GM21737 (cell line): ENCODE results near the gene MRPL57.
"Not testable (repeated sequence)": the region's sequence is repeated elsewhere in the genome, so short reads cannot be mapped to it uniquely, and the experiment has no call there.

ENCODE experiments used
- ATAC-seq: cut with Tn5 transposase; IDR thresholded peaks from one replicate; pipeline ENCODE4 v1.9.1; 2021; ENCODE audit warnings: mild to moderate bottlenecking, moderate library complexity; ENCODE audit not compliant: unreplicated experiment

Gene MRPL57

DNA sequence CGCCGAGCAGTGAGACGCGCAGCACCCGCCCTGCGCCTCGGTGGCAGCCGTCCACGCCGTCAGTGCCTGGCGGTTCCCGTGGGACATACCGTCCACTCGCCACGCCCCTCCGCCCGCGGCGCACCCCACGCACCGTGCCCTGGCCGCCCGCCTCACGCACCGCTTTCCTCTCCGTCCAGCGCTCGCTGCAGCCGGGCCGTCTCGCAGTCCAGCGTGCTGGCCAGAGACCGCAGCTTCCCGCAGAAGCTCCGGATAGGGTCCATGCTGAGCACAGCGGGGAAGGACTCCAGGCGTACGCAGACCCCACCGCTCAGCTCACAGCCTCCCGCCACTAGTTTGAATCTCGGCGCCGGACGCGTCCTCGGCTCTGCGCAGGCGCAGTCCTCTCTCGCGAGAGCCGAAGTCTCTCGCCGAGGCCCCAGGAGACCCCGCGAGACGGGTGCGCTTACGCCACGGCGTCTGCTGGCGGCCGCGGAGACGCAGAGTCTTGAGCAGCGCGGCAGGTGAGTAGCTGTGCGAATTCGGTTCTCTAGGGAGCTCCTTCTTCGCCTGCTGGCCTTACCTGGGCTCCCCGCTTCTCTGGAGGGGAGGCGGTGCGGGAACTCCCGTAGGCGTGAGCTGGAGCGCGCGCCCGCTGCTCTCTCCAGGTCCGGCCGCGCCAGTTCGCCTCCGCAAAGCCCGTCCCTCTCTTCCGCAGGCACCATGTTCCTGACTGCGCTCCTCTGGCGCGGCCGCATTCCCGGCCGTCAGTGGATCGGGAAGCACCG is at the start of gene MRPL57, which contains the start of gene SKA3:
TSS of gene MRPL57 (plus strand) at position 444 of the 767 bp plus-strand sequence. CDS start at position 703, 259 bp downstream.
TSS of gene SKA3 (minus strand) at position 338 of the 767 bp plus-strand sequence. CDS start at position 263, 75 bp downstream.
- peak; percentile 91 for ATAC-seq

DNA sequence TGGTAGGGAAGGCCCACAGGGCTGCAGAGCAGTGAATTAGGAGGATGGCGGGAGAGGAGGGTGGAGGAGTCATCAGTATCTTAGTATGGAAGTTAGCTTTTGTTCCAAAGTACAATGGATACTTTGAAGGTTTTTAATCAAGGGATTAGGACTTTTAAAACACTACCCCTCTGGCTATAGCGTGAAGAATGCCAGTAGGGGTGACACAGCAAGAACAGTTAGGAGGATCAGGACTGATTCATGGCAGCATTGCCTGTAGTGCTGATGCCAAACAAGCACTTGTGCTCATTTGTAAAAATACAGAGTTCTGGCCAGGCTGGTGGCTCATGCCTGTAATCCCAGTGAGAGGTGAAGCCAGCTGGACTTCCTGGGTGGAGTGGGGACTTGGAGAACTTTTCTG is 46.3 kb upstream of the MRPL57 start:
- ATAC-seq: no peak

GRCh38 chr13:21133077-21133476 is 43.4 kb upstream of the MRPL57 start:
- ATAC-seq: no peak

GRCh38 chr13:21134475-21134874 is 42.0 kb upstream of the MRPL57 start:
- ATAC-seq: no peak

DNA sequence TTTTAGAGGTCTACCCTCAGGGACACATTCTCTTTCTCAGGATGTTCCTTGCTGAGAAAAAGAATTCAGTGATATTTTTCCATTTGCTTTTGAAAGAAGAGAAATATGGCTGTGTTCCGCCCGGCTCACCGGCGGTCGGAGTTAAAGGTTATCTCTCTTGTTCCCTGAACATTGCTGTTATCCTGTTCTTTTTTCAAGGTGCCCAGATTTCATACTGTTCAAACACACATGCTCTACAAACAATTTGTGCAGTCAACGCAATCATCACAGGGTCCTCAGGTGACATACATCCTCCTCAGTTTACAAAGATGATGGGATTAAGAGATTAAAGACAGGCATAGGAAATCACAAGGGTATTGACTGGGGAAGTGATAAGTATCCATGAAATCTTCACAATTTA is 40.6 kb upstream of the MRPL57 start:
- not testable (repeated sequence) for ATAC-seq

DNA sequence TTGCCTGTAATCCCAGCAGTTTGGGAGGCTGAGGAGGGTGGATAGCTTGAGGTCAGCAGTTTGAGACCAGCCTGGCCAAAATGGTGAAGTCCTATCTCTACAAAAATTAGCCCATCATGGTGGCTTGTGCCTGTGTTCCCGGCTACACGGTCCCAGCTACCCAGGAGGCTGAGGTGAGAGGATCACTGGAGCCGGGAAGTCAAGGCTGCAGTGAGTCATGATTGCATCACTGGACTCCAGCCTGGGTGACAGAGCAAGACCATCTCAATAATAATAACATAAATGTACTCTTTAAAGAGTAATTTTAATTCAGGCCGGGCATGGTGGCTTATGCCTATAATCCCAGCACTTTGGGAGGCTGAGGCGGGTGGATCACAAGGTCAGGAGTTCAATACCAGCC is 38.8 kb upstream of the MRPL57 start:
- ATAC-seq: no peak

DNA sequence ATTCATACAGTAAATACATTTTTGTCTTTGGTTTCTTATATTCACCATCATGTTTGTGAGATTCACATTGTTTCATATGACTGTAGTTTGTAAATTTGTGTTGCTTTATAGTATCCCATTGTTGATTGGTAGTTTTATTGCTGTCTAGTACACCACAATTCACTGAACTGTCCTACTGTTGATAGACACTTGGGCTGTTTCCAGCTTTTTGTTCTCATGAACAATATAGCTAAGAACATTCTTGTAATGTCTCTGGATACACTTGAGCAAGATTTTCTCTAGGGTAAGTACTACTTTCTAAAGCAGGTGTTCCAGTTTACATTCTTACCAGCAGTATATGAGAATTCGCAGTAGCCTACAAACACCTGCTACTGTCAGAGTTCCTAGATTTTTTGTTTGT is 37.9 kb upstream of the MRPL57 start:
- no peak for ATAC-seq

- no peak for ATAC-seq
Measured at GRCh38 chr13:21139374-21139773, 37.1 kb upstream of the MRPL57 start.

GRCh38 chr13:21142766-21143165 is 33.7 kb upstream of the MRPL57 start:
- ATAC-seq: no peak

DNA sequence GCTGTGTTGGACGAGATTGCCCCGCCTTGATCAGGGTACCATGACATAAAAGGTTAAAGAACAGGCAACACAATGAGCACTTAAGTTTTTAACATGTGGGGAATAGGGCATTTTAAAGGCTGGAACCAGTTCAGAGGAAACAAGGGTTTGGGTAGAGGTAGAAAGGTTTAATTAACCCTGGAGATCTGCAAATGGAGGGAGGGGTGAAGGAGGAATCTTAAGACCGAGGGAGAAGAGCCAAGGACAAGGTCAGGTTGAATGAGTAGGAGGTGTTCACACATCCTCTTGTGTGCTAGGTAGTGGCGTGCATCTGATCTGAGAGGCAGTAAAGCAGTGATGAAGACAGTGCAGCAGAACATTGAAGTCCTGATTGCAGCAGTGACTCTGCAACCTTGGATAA is 28.6 kb upstream of the MRPL57 start:
- no peak for ATAC-seq

DNA sequence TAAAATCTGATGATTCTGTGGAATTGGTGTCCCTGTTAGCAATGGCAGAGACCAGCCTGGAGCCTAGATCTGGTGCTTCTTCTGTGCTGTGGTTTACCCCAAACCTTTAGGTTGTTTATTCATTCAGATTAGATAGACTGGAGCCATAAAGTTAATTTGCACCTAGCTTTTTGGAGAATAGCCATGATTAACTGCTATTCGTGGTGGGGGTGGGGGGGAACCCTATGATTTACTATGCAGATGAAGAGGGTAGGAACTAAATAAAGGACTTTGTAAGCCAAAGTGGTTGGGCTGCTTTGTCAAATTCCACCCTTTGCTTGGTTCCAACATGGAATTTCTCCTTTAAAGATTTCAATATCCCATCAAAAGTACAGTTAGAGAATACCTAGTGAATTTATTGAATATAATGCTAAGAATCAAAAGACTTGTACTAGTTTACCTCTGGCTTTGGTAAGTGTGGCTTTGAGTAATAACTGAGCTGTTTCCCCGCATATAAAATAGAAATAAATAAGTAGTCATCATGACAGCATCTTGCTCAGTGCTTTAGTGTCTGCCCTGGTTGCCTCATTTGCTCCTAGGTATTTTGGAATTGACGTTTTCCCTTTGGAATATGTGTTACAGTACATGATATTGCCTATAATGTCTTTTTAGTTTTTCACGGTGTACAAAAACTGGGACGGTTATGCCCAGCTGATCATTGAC is 27.8 kb upstream of the MRPL57 start:
- no peak for ATAC-seq

DNA sequence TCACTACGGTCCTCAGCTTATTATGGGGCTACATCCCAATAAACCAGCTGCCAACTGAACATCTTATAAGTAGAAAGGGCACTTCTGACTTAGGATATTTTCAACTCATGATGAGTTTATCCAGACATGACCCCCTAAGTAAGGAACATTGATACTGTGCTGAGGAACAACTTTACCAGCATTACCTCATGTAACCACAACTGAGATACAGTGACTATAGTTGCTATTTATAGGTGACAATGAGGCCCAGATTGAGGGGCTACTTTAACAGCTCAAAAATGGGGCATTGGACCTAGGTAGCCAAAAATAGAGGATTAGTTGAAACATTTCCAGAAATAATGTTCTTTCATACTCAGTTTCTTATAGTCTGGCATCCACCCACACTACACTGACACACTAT is 26.9 kb upstream of the MRPL57 start:
- ATAC-seq: no peak

DNA sequence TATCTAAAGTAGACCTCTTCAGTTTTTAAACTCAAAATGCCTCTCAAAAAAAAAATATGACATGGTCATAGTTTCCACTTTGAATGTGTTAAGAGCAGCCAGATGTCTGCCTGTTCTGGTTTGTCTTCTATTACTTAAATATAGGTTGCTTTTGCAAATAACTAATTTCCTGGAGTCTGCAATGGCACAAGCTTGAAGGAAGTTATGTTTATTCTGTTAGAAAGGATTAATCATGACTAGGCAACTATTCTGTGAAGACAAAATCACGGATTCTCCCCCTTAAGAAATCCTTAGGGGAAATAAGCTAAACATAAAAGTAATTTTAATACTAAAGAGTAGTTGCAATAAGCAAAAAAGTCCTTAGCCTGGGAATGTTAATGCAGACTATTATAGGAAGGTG is 26.4 kb upstream of the MRPL57 start:
- no peak for ATAC-seq

DNA sequence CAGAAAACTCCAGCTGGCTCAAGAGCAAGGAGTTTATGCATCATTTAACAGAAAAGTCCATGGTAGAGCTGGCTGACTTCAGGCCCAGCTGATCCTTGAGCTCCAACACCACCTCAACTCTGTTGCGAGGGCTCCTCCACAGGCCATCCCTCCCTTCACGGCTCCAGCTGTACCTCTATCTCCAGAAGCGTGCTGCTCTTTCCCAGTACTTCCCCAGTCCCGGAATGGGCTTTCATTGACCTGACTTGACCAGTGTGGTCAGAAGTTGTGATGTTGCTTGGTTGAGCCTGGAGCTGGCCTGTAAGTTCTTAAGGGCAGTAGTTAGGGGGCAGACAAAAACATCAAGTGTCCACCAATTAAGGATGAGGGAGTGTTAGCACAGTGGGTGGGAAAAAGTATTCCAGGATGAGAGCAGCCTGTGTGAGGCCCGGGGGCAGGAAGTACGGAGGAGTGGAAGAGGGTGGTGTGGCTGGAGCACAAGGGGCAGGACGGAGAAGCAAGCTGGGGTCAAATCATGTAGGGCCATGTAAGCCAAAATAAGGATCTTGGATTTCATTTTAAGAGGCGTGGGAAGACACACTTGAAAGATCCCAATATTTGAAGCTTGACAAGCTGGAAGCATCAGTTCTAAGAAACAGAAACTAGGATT is 24.1 kb upstream of the MRPL57 start:
- ATAC-seq: no peak

- ATAC-seq: no peak
Measured at GRCh38 chr13:21164631-21165030, 11.8 kb upstream of the MRPL57 start.

DNA sequence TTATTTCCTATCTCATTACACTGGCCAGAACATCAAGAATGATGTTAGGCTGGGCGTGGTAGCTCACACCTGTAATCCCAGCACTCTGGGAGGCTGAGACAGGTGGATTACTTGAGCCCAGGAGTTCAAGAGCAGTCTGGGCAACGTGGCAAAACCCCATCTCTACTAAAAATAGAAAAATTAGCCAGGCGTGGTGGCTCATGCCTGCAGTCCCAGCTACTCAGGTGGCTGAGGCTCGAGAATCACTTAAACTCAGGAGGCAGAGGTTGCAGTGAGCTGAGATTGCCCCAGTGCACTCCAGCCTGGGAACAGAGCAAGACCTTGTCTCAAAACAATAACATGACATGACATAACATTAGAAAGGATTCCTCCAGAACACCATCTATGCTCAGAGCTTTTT is 10.9 kb upstream of the MRPL57 start:
- not testable (repeated sequence) for ATAC-seq

GRCh38 chr13:21171420-21171819 is 5.0 kb upstream of the MRPL57 start:
- no peak for ATAC-seq

DNA sequence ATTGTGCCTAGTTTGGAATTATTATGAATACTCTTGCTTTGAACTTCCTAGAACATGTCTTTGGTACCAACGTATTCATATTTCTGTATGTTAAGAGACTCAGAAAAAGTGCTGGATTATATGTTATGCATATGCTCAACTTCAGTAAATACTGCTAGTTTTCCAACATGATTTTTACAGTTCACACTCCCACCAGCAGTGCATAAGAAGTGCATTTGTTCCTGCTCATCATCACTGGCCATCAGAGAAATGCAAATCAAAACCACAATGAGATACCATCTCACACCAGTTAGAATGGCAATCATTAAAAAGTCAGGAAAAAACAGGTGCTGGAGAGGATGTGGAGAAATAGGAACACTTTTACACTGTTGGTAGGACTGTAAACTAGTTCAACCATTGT is 2.7 kb upstream of the MRPL57 start:
- ATAC-seq: not testable (repeated sequence)

DNA sequence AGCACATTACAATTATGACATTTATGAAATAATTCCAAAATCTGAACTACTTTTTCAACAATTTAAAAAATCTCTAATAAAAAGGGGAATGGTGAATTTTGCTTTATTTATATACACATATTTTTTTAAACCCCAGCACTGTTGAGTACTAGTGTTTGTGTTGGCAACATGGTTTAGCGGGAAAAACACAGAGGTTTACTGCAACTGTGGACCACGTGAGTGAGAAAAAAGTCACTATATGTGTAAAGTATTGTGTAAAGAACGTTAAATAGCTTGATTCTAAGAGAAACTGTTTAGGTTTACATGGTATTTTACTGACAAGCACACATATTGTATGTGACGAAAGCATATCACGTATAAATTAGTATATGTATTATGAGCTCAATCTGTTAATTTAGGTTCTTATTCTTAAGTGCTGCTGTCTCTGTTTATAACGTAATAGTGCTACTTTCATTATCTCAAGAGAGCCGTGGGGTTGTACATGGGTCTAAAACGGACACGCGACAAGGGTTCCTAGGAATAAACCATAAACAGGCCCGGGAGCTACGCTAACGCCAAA is 723 bp upstream of the MRPL57 start:
- no peak for ATAC-seq

DNA sequence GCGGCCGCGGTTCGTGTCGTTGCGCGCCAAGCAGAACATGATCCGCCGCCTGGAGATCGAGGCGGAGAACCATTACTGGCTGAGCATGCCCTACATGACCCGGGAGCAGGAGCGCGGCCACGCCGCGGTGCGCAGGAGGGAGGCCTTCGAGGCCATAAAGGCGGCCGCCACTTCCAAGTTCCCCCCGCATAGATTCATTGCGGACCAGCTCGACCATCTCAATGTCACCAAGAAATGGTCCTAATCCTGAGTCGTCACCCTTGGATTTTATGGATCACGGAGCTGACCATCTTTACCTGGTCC is 475 bp downstream of the MRPL57 start:
- ATAC-seq: peak; percentile 39

GRCh38 chr13:21181671-21182070 is 5.2 kb downstream of the MRPL57 start:
- no peak for ATAC-seq

DNA sequence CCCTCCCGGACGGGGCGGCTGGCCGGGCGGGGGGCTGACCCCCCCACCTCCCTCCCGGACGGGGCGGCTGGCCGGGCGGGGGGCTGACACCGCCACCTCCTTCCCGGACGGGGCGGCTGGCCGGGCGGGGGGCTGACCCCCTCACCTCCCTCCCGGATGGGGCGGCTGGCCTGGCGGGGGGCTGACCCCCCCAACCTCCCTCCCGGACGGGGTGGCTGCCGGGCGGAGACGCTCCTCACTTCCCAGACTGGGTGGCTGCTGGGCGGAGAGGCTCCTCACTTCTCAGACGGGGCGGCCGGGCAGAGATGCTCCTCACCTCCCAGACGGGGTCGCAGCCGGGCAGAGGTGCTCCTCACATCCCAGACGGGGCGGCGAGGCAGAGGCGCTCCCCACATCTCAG is 10.0 kb downstream of the MRPL57 start:
- ATAC-seq: not testable (repeated sequence)
